Esophagus muscularis mucosa (tissue), 4 donors: ENCODE results near the gene BICD2. TPM values are rescaled to one million over a fixed set of nuclear protein-coding genes. Genes with fewer than 3 reads are reported as not detected.
A peak's percentile ranks its signal among the peaks of the same experiment; 100 is the strongest.

ENCODE experiments used
- DNase-seq: peaks from one replicate; pipeline ENCODE4 v3.0.0-alpha.2; 2017; ENCODE audit errors: extremely low spot score
- H3K27ac ChIP-seq, 4 donors: fragments of 200-600 bp; sonication (generic); replicated peaks in 1 of 4; 1 replicate in 3 of 4; 2 replicates in 1 of 4; pipeline ENCODE4 v1.5.1; 2016 to 2019; ENCODE audit warnings: mild to moderate bottlenecking in 1 of 4
- H3K27me3 ChIP-seq, 4 donors: fragments of 200-600 bp; sonication (generic); one replicate each; pipeline versions ENCODE4 v1.5.1 to v1.6.0; 2016 to 2019
- H3K36me3 ChIP-seq, 4 donors: fragments of 200-600 bp; sonication (generic); one replicate each; pipeline ENCODE4 v1.5.1; 2016 to 2019
- H3K4me1 ChIP-seq, 4 donors: fragments of 200-600 bp; sonication (generic); one replicate each; pipeline ENCODE4 v1.5.1; 2016 to 2019
- H3K4me3 ChIP-seq, 4 donors: fragments of 200-600 bp; sonication (generic); 1 replicate in 2 of 4; 2 replicates in 2 of 4; pipeline ENCODE4 v1.5.1; 2016 to 2019; ENCODE audit warnings: mild to moderate bottlenecking in 4 of 4, moderate library complexity in 1 of 4
- H3K9me3 ChIP-seq, 4 donors: fragments of 200-600 bp; sonication (generic); 1 replicate in 3 of 4; 2 replicates in 1 of 4; pipeline ENCODE4 v1.5.1; 2016 to 2019
- EP300 ChIP-seq: sonication (generic); formaldehyde crosslinking; IDR thresholded peaks from one replicate; pipeline ENCODE4 v1.6.1; 2017; ENCODE audit warnings: antibody characterized with exemption
- POLR2A ChIP-seq: fragments of 450-650 bp; IDR thresholded peaks from one replicate; pipeline ENCODE4 v1.6.1; 2017; ENCODE audit warnings: antibody characterized with exemption, moderate library complexity, mild to moderate bottlenecking, low read depth
- POLR2AphosphoS5 ChIP-seq, 2 donors: sonication (generic); formaldehyde crosslinking; IDR thresholded peaks; one replicate each; pipeline ENCODE4 v1.6.1; 2017; ENCODE audit warnings: antibody characterized with exemption in 2 of 2
- WGBS: methylation state at CpG from one replicate; pipeline ENCODE4 v1.1.5; 2018; 5-methylcytosine and 5-hydroxymethylcytosine counted together
- intact Hi-C: fragments of 100-400 bp; cut with DNase I; formaldehyde crosslinking; loops from one replicate; pipeline ENCODE4 v1.15.1; 2023
- total RNA-seq, 4 donors: library from RNA; depleted of rRNA; stranded (reverse); fragments of >200 nt; gene quantifications; one replicate each; pipeline versions ENCODE4 v1.1.0 to v1.2.1, GENCODE V29; 2016
- TF ChIP-seq, protein P1 (sequence below), 3 experiments: fragments of 200-600 bp in 2 of 3; fragments of 450-650 bp in 1 of 3; sonication (generic) in 2 of 3; IDR thresholded peaks; one replicate each; pipeline ENCODE4 v1.5.1; 2017 to 2019; ENCODE audit warnings: antibody characterized with exemption in 3 of 3, mild to moderate bottlenecking in 2 of 3, moderate library complexity in 1 of 3

BICD2 gene
- total RNA-seq, 4 donors from 2014 or later: 44.0 to 72.5 (median 57.3) TPM

DNA sequence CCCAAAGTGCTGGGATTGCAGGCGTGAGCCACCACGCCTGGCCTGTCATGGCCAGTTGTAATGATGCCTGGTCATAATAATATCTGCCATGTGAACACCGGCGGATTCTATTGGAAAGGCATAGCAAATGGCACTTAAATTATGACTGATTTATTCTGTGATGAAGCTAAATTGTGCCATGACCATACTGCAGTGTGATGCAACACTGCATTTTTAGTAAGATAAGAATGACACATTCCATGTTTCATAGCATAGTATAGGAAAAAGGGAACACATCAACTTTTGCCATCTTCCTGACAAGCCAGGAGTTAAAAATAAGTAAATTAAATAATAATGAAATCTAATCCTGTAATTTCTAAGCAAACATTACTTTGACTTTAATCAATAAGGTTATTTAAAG lies 30.4 kb upstream of the BICD2 start:
- H3K4me1 ChIP-seq: peaks cover 0 to 8% (median 6%) of the 10 kb centered on the region in 4 donors
- no peak overlapping the region for H3K4me3 ChIP-seq
- H3K9me3 ChIP-seq: no peaks in the 10 kb centered on the region
- no peak overlapping the region for H3K27ac ChIP-seq
- WGBS: 100% methylated on average over 4 of the region's 4 CpGs
- TF ChIP-seq, protein P1, sequence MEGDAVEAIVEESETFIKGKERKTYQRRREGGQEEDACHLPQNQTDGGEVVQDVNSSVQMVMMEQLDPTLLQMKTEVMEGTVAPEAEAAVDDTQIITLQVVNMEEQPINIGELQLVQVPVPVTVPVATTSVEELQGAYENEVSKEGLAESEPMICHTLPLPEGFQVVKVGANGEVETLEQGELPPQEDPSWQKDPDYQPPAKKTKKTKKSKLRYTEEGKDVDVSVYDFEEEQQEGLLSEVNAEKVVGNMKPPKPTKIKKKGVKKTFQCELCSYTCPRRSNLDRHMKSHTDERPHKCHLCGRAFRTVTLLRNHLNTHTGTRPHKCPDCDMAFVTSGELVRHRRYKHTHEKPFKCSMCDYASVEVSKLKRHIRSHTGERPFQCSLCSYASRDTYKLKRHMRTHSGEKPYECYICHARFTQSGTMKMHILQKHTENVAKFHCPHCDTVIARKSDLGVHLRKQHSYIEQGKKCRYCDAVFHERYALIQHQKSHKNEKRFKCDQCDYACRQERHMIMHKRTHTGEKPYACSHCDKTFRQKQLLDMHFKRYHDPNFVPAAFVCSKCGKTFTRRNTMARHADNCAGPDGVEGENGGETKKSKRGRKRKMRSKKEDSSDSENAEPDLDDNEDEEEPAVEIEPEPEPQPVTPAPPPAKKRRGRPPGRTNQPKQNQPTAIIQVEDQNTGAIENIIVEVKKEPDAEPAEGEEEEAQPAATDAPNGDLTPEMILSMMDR (IDR thresholded peaks at IDR 0.05): no peak
- no peak for TF ChIP-seq POLR2A
- no peak for TF ChIP-seq POLR2AphosphoS5 (IDR thresholded peaks at IDR 0.05)
- TF ChIP-seq EP300: no peak
- intact Hi-C loops: no loop called here
- peaks cover 0 to 43% (median 2%) of the 10 kb centered on the region in 4 donors for H3K27me3 ChIP-seq
- H3K36me3 ChIP-seq: no peaks in the 10 kb centered on the region
- DNase-seq: no peak

DNA sequence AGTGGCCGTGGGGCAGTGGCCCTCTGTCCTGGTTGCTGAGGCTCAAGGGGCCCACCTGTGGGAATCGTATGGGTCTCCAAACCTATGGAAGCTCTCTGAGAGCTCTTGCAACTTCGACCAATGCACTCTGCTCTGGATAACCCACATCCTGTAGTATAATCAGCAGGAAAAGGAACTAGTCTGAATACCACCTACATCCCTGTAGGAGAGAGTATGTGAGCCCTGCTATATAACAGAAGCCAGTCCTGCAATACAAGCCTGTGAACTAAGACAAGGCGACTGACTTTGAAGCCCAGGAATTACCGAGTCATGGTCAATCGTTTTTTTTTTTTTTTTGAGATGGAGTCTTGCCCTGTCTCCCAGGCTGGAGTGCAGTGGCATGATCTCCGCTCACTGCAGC lies 29.8 kb upstream of the BICD2 start:
- TF ChIP-seq POLR2AphosphoS5 (IDR thresholded peaks at IDR 0.05) (no peak), POLR2A (no peak), EP300 (no peak)
- TF ChIP-seq, protein P1 (IDR thresholded peaks at IDR 0.05): no peak
- H3K27ac ChIP-seq: no peak overlapping the region
- DNase-seq: no peak
- H3K4me3 ChIP-seq: no peak overlapping the region
- peaks cover 0 to 8% (median 6%) of the 10 kb centered on the region in 4 donors for H3K4me1 ChIP-seq
- 65% methylated on average over 7 of the region's 7 CpGs for WGBS
- intact Hi-C loops: no loop called here
- no peaks in the 10 kb centered on the region for H3K9me3 ChIP-seq
- peaks cover 0 to 37% (median 2%) of the 10 kb centered on the region in 4 donors for H3K27me3 ChIP-seq
- no peaks in the 10 kb centered on the region for H3K36me3 ChIP-seq

DNA sequence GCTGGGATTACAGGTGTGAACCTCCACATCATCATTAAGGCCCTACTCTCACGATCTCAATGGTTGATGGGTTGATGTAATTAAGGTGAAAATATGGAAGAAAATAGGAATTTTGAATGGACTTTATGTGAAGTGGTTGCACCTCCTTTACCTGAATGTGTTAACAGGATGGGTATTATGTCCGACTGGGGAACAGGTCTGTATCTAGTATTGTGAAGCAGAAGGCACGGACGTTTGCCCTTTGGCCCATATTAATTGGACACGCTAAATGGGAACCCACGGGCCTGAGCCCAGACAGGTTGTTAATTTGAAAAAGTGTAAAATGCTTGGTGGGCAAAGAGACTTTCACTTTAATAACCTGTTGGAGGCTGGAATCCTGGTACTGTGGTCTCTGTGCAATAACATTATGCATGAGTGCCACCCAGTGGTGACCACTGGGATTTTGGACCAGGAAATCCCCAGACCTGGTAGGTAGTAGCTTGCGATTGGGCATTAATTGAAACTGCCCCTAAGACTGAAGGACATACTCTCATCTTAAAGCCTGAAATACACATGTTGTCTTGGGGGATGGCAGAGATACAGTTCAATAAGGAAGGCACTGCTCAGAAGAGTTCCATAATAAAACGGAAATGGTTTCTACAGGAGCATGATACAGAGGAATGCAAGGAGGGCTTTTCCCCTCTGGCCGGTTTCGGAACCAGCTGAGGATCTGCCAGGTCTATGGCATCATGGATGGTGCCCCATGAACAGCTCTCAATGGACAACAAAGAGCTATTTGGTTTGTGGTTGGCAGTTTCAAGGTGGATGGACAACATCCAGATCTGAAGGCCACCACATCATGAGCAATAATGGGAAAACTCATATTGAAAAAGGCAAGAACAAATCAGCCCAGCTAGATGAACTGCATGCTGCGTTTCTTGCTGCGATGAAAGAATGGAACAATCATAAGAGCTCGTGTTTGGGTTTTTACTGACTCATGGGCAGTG lies 26.2 kb upstream of the BICD2 start:
- no peak overlapping the region for H3K27ac ChIP-seq
- 52% methylated on average over 13 of the region's 13 CpGs for WGBS
- no peaks in the 10 kb centered on the region for H3K9me3 ChIP-seq
- TF ChIP-seq, protein P1 (IDR thresholded peaks at IDR 0.05): peak; percentile 80 to 90 (median 84)
- TF ChIP-seq POLR2AphosphoS5 (IDR thresholded peaks at IDR 0.05): no peak
- no peak for TF ChIP-seq POLR2A
- no peak for TF ChIP-seq EP300
- H3K27me3 ChIP-seq: peaks cover 0 to 15% (median 0%) of the 10 kb centered on the region in 4 donors
- H3K36me3 ChIP-seq: no peaks in the 10 kb centered on the region
- intact Hi-C loops: loop anchor here (1.0 kb wide), 1 partner anchor 75 kb away; no protein-coding TSS in a partner anchor
- no peak overlapping the region for H3K4me3 ChIP-seq
- H3K4me1 ChIP-seq: peaks cover 0 to 8% (median 6%) of the 10 kb centered on the region in 4 donors
- DNase-seq: peak; percentile 26

DNA sequence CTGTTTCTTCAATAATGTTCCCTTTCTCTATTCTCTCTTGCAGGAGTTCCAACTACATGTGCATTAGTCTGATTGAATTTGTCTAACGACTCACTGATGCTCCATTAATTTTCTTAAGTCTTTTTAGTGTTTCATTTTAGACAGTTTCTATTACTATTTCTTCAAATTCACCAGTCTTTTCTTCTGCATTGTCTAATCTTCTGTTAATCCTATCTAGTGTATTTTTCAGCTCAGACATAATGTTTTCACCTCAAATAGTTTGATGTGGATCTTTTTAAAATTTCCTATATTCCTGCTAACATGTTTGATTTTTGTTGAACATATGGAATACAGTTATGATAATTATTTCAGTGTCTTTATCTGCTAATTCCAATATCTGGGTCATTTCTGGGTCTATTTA lies 21.7 kb upstream of the BICD2 start:
- intact Hi-C loops: no loop called here
- no peaks in the 10 kb centered on the region for H3K9me3 ChIP-seq
- H3K36me3 ChIP-seq: no peaks in the 10 kb centered on the region
- WGBS: 66% methylated on average over 1 of the region's 1 CpG
- H3K4me1 ChIP-seq: peaks cover 0 to 8% (median 6%) of the 10 kb centered on the region in 4 donors
- no peak overlapping the region for H3K4me3 ChIP-seq
- no peak for DNase-seq
- H3K27me3 ChIP-seq: peaks cover 0 to 9% (median 0%) of the 10 kb centered on the region in 4 donors
- no peak overlapping the region for H3K27ac ChIP-seq
- TF ChIP-seq POLR2AphosphoS5 (IDR thresholded peaks at IDR 0.05): no peak
- no peak for TF ChIP-seq EP300
- TF ChIP-seq POLR2A: no peak
- TF ChIP-seq, protein P1 (IDR thresholded peaks at IDR 0.05): no peak
